WI38 (cell line): ENCODE measurements around the gene RNF152.
"Not testable (repeated sequence)": the region's sequence is repeated elsewhere in the genome, so short reads cannot be mapped to it uniquely, and the experiment has no call there.

Experiments used
- H3K4me3 ChIP-seq: 2 replicates; pipeline ENCODE4 v1.5.1; 2011; ENCODE audit warnings: low read depth, mild to moderate bottlenecking, control low read depth, low read length
- CTCF ChIP-seq: IDR thresholded peaks from 2 replicates; pipeline ENCODE4 v1.5.1; 2012; ENCODE audit warnings: low read depth, mild to moderate bottlenecking, control low read depth, low read length

RNF152 gene

GRCh38 chr18:61797696-61798590, 94.9 kb downstream of the RNF152 start:
- H3K4me3 ChIP-seq = no peak overlapping the region
- TF ChIP-seq CTCF = no peak

- TF ChIP-seq CTCF = no peak
- H3K4me3 ChIP-seq = no peak overlapping the region
Measured at GRCh38 chr18:61791031-61791430, 101.8 kb downstream of the RNF152 start.

GRCh38 chr18:61787011-61787670, 105.7 kb downstream of the RNF152 start:
- not testable (repeated sequence) for H3K4me3 ChIP-seq

GRCh38 chr18:61785588-61785987, 107.2 kb downstream of the RNF152 start:
- H3K4me3 ChIP-seq = no peak overlapping the region
- no peak for TF ChIP-seq CTCF

- no peak for TF ChIP-seq CTCF
- no peak overlapping the region for H3K4me3 ChIP-seq
Measured at GRCh38 chr18:61784834-61785233, 108.0 kb downstream of the RNF152 start.

GRCh38 chr18:61782545-61782944, 110.3 kb downstream of the RNF152 start:
- no peak for TF ChIP-seq CTCF
- H3K4me3 ChIP-seq = no peak overlapping the region

- not testable (repeated sequence) for H3K4me3 ChIP-seq
Measured at GRCh38 chr18:61776201-61776600, 116.6 kb downstream of the RNF152 start.

GRCh38 chr18:61774846-61775245, 118.0 kb downstream of the RNF152 start:
- H3K4me3 ChIP-seq = no peak overlapping the region
- TF ChIP-seq CTCF = no peak
